ENCODE data around the gene SYT7.
"Not testable (repeated sequence)": the region's sequence is repeated elsewhere in the genome, so short reads cannot be mapped to it uniquely, and the experiment has no call there.

DNA sequence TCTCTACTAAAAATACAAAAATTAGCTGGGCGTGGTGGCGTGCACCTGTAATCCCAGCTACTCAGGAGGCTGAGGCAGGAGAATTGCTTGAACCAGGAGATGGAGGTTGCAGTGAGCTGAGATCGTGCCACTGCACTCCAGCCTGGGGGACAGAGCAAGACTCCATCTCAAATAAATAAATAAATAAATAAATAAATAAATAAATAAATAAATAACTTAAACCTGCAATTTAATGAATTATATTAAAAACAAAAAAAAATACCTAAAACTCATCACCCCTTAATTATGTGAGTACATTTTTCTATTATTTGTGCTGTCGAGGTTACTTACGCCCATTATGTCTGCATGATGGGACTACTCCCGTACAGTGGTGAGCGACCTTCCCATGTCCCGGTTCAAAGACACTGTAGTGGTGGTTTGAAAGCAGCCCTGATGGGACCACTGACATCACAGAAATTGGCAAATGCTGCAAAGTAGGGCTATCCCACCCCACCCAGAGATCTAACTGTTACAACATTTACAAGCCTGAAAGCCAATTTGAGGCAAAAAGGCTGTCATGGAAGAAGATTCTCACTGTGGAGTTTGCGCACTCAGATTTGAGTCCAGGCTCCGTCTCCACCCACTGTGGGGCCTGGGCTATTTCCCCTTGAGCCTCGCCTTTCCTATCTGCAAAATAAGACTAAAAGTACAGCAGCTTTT, 101.4 kb downstream of the SYT7 start:
- TF ChIP-seq, protein P1, sequence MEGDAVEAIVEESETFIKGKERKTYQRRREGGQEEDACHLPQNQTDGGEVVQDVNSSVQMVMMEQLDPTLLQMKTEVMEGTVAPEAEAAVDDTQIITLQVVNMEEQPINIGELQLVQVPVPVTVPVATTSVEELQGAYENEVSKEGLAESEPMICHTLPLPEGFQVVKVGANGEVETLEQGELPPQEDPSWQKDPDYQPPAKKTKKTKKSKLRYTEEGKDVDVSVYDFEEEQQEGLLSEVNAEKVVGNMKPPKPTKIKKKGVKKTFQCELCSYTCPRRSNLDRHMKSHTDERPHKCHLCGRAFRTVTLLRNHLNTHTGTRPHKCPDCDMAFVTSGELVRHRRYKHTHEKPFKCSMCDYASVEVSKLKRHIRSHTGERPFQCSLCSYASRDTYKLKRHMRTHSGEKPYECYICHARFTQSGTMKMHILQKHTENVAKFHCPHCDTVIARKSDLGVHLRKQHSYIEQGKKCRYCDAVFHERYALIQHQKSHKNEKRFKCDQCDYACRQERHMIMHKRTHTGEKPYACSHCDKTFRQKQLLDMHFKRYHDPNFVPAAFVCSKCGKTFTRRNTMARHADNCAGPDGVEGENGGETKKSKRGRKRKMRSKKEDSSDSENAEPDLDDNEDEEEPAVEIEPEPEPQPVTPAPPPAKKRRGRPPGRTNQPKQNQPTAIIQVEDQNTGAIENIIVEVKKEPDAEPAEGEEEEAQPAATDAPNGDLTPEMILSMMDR (IDR thresholded peaks at IDR 0.05; ENCODE audit: low read depth, low read length) = not testable (repeated sequence)
- TF ChIP-seq, protein P2, sequence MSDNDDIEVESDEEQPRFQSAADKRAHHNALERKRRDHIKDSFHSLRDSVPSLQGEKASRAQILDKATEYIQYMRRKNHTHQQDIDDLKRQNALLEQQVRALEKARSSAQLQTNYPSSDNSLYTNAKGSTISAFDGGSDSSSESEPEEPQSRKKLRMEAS (IDR thresholded peaks at IDR 0.05; ENCODE audit: low read depth, low read length) = not testable (repeated sequence)

Measured in NB4 (cell line).